Measurements from ENCODE around the gene SEMA7A.

The SEMA7A gene

DNA sequence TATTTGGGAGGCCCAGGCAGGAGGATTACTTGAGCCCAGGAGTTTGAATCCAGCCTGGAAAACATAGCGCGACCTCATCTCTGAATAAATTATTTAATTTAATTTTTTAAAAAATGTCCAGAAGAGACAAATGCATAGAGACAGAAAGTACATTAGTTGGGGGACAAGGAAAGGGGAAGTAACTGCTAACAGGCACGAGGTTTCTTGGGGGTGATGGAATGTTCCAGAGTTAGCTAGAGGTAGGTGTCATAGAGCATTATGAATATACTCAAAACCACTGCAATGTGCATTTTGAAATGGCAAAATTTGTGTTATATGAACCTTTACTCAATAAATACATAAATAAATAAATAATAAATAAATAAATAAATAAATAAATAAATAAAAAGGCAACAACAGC lies 34.7 kb downstream of the SEMA7A start:
- H3K36me3 ChIP-seq (replicated peaks; ENCODE audit: insufficient read depth, low read length): no peaks in the 10 kb centered on the region
- DNase-seq: no peak
- TF ChIP-seq EZH2 (optimal IDR thresholded peaks at IDR 0.05; ENCODE audit: low read depth, low read length) (no peak), EZH2phosphoT487 (IDR thresholded peaks at IDR 0.05; ENCODE audit: low read length) (no peak)
- TF ChIP-seq, protein P1, sequence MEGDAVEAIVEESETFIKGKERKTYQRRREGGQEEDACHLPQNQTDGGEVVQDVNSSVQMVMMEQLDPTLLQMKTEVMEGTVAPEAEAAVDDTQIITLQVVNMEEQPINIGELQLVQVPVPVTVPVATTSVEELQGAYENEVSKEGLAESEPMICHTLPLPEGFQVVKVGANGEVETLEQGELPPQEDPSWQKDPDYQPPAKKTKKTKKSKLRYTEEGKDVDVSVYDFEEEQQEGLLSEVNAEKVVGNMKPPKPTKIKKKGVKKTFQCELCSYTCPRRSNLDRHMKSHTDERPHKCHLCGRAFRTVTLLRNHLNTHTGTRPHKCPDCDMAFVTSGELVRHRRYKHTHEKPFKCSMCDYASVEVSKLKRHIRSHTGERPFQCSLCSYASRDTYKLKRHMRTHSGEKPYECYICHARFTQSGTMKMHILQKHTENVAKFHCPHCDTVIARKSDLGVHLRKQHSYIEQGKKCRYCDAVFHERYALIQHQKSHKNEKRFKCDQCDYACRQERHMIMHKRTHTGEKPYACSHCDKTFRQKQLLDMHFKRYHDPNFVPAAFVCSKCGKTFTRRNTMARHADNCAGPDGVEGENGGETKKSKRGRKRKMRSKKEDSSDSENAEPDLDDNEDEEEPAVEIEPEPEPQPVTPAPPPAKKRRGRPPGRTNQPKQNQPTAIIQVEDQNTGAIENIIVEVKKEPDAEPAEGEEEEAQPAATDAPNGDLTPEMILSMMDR (IDR thresholded peaks at IDR 0.05; ENCODE audit: low read length): no peak
- no peak overlapping the region for H3K4me3 ChIP-seq (ENCODE audit: low read length)
- H3K9me3 ChIP-seq (replicated peaks; ENCODE audit: insufficient read depth, low read length): no peaks in the 10 kb centered on the region
- no peak overlapping the region for H3K27ac ChIP-seq (ENCODE audit: low read length)
- H3K4me2 ChIP-seq (ENCODE audit: low read depth, low read length): no peak overlapping the region
- H3K79me2 ChIP-seq (ENCODE audit: low read length): no peaks in the 10 kb centered on the region
- H2AFZ ChIP-seq (ENCODE audit: low read length): no peak overlapping the region
- peaks cover 59% of the 10 kb centered on the region for H3K4me1 ChIP-seq (ENCODE audit: low read length)
- no peak overlapping the region for H3K9ac ChIP-seq (ENCODE audit: low read length)
- H3K27me3 ChIP-seq (replicated peaks; ENCODE audit: insufficient read depth, low read length): no peaks in the 10 kb centered on the region
- no peaks in the 10 kb centered on the region for H4K20me1 ChIP-seq (ENCODE audit: insufficient read depth, low read length)
- no peaks in the 10 kb centered on the region for H3K9me2 ChIP-seq (replicated peaks; ENCODE audit: insufficient read depth, low read length)
- peaks cover 34% of the 10 kb centered on the region for H3F3A ChIP-seq (ENCODE audit: insufficient read depth, low read length)

DNA sequence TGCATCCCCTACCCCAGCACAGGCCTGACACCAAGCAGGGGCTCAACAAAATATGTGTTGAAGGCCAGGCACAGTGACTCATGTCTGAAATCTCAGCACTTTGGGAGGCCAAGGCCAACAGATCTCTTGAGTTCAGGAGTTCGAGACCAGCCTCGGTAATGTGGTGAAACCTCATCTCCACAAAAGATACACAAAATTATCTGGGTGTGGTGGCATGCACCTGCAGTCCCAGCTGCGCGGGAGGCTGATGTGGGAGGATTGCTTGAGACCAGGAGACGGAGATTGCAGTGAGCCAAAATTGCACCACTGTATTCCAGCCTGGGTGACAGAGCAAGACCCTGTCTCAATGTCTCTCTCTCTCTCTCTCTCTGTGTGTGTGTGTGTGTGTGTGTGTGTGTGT lies 35.6 kb downstream of the SEMA7A start:
- Histone ChIP-seq H3K4me3 (ENCODE audit: low read length) (no peak overlapping the region), H3K9me2 (replicated peaks; ENCODE audit: insufficient read depth, low read length) (no peaks in the 10 kb centered on the region), H3K79me2 (ENCODE audit: low read length) (no peaks in the 10 kb centered on the region), H3K9me3 (replicated peaks; ENCODE audit: insufficient read depth, low read length) (no peaks in the 10 kb centered on the region), H3F3A (ENCODE audit: insufficient read depth, low read length) (peaks cover 32% of the 10 kb centered on the region), H3K9ac (ENCODE audit: low read length) (no peak overlapping the region), H4K20me1 (ENCODE audit: insufficient read depth, low read length) (no peaks in the 10 kb centered on the region), H3K4me2 (ENCODE audit: low read depth, low read length) (no peak overlapping the region), H2AFZ (ENCODE audit: low read length) (no peak overlapping the region), H3K36me3 (replicated peaks; ENCODE audit: insufficient read depth, low read length) (no peaks in the 10 kb centered on the region), H3K27ac (ENCODE audit: low read length) (no peak overlapping the region), H3K27me3 (replicated peaks; ENCODE audit: insufficient read depth, low read length) (no peaks in the 10 kb centered on the region), H3K4me1 (ENCODE audit: low read length) (peaks cover 52% of the 10 kb centered on the region)
- DNase-seq: no peak
- TF ChIP-seq, protein P1 (IDR thresholded peaks at IDR 0.05; ENCODE audit: low read length): no peak
- TF ChIP-seq EZH2phosphoT487 (IDR thresholded peaks at IDR 0.05; ENCODE audit: low read length): no peak
- no peak for TF ChIP-seq EZH2 (optimal IDR thresholded peaks at IDR 0.05; ENCODE audit: low read depth, low read length)

DNA sequence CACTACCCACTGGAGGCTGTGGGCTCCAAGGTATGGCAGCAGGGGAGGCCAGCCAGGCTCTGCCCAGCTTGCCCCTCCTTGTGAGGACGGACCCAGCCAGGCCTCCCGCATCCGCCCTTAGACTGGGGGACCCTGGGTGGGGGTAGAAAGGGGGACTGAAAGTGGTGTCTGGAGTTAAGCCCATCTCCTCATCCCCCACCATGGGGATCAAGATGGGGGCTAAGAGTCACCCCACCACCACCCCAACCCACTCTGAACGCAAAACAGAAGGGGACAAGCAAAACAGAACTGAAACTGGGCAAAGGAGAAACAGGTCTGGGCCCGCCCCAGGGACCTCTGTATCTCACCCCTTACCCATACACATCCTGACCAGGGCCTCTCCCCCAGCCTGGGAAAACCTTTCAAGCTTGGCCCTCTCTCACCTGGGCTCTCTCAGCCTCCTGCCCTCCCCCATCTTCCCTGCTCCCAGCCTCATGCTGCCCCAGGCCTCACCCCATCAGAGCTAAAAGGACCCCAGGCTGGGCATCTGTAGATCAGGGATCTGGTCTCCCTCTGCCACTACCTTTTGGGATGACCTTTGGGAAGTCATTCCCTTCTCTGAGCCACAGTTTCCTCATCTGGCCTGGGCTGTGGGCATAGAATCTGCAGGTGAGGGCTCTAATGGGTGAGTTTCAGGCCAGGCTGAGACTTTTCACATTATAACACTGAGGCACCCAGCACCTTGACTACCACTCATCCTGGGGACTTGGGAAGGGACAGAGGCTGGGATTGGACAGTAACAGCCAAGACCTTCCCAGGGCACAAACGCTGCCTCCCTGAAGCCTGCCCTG lies 36.3 kb downstream of the SEMA7A start:
- no peak overlapping the region for H3K27ac ChIP-seq (ENCODE audit: low read length)
- H3K4me1 ChIP-seq (ENCODE audit: low read length): peaks cover 45% of the 10 kb centered on the region

More for the DNA sequence above, 36.3 kb downstream of the SEMA7A start:
- Histone ChIP-seq H3K9me2 (replicated peaks; ENCODE audit: insufficient read depth, low read length) (no peaks in the 10 kb centered on the region), H3K9ac (ENCODE audit: low read length) (no peak overlapping the region), H3K4me3 (ENCODE audit: low read length) (no peak overlapping the region), H3K36me3 (replicated peaks; ENCODE audit: insufficient read depth, low read length) (no peaks in the 10 kb centered on the region), H2AFZ (ENCODE audit: low read length) (no peak overlapping the region), H4K20me1 (ENCODE audit: insufficient read depth, low read length) (no peaks in the 10 kb centered on the region), H3K79me2 (ENCODE audit: low read length) (no peaks in the 10 kb centered on the region), H3F3A (ENCODE audit: insufficient read depth, low read length) (peaks cover 24% of the 10 kb centered on the region), H3K4me2 (ENCODE audit: low read depth, low read length) (no peak overlapping the region), H3K27me3 (replicated peaks; ENCODE audit: insufficient read depth, low read length) (no peaks in the 10 kb centered on the region), H3K9me3 (replicated peaks; ENCODE audit: insufficient read depth, low read length) (no peaks in the 10 kb centered on the region)
- TF ChIP-seq, protein P1 (IDR thresholded peaks at IDR 0.05; ENCODE audit: low read length): no peak
- TF ChIP-seq EZH2 (optimal IDR thresholded peaks at IDR 0.05; ENCODE audit: low read depth, low read length): no peak
- no peak for TF ChIP-seq EZH2phosphoT487 (IDR thresholded peaks at IDR 0.05; ENCODE audit: low read length)
- no peak for DNase-seq
